ENCODE data around the gene KSR1.
"Not testable (repeated sequence)": the region's sequence is repeated elsewhere in the genome, so short reads cannot be mapped to it uniquely, and the experiment has no call there.

DNA sequence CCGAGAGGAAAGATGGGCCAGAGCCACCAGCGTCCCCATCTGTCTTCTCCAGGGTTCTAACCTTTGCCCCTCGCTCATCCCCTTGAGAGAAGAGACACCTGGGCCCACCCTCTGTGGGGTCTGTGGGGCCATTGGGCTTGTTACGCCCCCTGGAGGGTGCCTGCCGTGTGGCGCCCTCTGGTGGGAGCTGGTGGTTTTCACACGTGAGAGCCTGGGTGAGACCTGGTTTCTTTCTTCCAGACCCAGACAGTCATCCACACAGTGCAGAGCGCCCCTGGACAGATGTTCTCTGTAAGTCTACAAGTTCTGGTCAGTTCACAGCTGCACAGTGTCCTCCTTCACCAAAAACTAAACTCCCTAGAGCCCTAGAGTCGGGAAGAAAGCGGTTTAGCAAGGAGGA lies 189.4 kb downstream of the KSR1 start:
- TF ChIP-seq, protein P1, sequence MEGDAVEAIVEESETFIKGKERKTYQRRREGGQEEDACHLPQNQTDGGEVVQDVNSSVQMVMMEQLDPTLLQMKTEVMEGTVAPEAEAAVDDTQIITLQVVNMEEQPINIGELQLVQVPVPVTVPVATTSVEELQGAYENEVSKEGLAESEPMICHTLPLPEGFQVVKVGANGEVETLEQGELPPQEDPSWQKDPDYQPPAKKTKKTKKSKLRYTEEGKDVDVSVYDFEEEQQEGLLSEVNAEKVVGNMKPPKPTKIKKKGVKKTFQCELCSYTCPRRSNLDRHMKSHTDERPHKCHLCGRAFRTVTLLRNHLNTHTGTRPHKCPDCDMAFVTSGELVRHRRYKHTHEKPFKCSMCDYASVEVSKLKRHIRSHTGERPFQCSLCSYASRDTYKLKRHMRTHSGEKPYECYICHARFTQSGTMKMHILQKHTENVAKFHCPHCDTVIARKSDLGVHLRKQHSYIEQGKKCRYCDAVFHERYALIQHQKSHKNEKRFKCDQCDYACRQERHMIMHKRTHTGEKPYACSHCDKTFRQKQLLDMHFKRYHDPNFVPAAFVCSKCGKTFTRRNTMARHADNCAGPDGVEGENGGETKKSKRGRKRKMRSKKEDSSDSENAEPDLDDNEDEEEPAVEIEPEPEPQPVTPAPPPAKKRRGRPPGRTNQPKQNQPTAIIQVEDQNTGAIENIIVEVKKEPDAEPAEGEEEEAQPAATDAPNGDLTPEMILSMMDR (IDR thresholded peaks at IDR 0.05): peak; percentile 50
- TF ChIP-seq ZFX (IDR thresholded peaks at IDR 0.05; ENCODE audit: borderline replicate concordance): not testable (repeated sequence)

All from 22Rv1 (cell line).